ENCODE data around the gene BAHCC1. TPM values are rescaled to one million over a fixed set of nuclear protein-coding genes. Genes with fewer than 3 reads are reported as not detected.
"Not testable (repeated sequence)": the region's sequence is repeated elsewhere in the genome, so short reads cannot be mapped to it uniquely, and the experiment has no call there.

The BAHCC1 gene
- total and polyA plus RNA-seq, 2 donors (not counting 3 experiments of a cell fraction or from before 2014, with no cell fraction given), result 4.7 to 11.6 TPM

- ChIA-PET POLR2A (no interaction called here), CTCF (interaction anchor here (1.7 kb wide), 1 partner anchor 12 kb away, joined by 8 read pairs; no protein-coding TSS in a partner anchor)
- TF ChIP-seq MYC (IDR thresholded peaks at IDR 0.05; ENCODE audit: low read depth, low read length) (no peak), POLR2AphosphoS5 (IDR thresholded peaks at IDR 0.05; ENCODE audit: insufficient read depth, low read depth, low read length) (no peak), GATA2 (IDR thresholded peaks at IDR 0.05; ENCODE audit: insufficient read depth, insufficient read length, low read depth, low read length) (no peak), MAX (IDR thresholded peaks at IDR 0.05; ENCODE audit: insufficient read depth, insufficient read length) (no peak), EZH2 (IDR thresholded peaks at IDR 0.05; ENCODE audit: borderline replicate concordance, low read depth, low read length, severe bottlenecking) (no peak), CTCF (IDR thresholded peaks at IDR 0.05; ENCODE audit: extremely low read depth in 1 of 2, insufficient read depth in 1 of 2, low read depth in 1 of 2, low read length in 2 of 2) (no peak), JUN (IDR thresholded peaks at IDR 0.05; ENCODE audit: borderline replicate concordance, insufficient read depth, insufficient read length, low read depth) (no peak), FOS (IDR thresholded peaks at IDR 0.05; ENCODE audit: borderline replicate concordance, insufficient read depth, low read length) (no peak), POLR2A (IDR thresholded peaks at IDR 0.05; ENCODE audit: low read depth, low read length) (no peak)
These were observed 36.0 kb upstream of the BAHCC1 start for GRCh38 chr17:81359218-81359617.

DNA sequence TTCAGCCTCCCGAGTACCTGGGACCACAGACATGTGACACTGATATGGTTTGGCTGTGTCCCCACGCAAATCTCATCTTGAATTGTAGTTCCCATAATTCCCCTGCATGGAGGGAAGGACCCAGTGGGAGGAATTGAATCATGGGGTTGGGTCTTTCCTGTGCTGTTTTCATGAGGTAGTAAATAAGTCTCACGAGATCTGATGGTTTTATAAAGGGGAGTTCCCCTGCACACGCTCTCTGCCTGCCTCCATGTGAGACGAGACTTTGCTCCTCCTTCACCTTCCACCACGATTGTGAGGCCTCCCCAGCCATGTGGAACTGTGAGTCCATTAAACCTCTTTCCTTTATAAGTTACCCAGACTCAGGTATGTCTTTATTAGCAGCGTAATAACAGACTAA, 33.3 kb upstream of the BAHCC1 start:
- CTCF ChIA-PET; H3K36me3 ChIP-seq (ENCODE audit: control insufficient read depth in 2 of 2, extremely low read depth in 1 of 2, insufficient read depth in 2 of 2, low read length in 2 of 2); H2AFZ ChIP-seq (ENCODE audit: low read depth, low read length); H3K4me2 ChIP-seq (ENCODE audit: insufficient read depth, low read length); FAIRE-seq; H3K9me3 ChIP-seq (replicated peaks; ENCODE audit: control insufficient read depth, insufficient read depth, low read length); H4K20me1 ChIP-seq (replicated peaks; ENCODE audit: control insufficient read depth, extremely low read depth, insufficient read depth, low read length); H3K9me1 ChIP-seq (replicated peaks; ENCODE audit: control insufficient read depth, extremely low read depth, insufficient read depth, low read length); H3K27ac ChIP-seq (ENCODE audit: insufficient read depth, low read depth, low read length); DNase-seq (ENCODE audit: low read depth, low spot score); H3K9ac ChIP-seq (replicated peaks; ENCODE audit: extremely low read depth, insufficient read depth, low read length); dilution Hi-C loops (cut with MboI; ENCODE audit: extremely low pct_ligation_motif_present, low sequenced_read_pairs); H3K4me3 ChIP-seq (replicated peaks in 1 of 3; ENCODE audit: insufficient read depth in 1 of 3, low read depth in 1 of 3, low read length in 3 of 3); BruUV-seq (replicated peaks); H3K79me2 ChIP-seq (ENCODE audit: control insufficient read depth, insufficient read depth, low read length); POLR2A ChIA-PET; H3K27me3 ChIP-seq (ENCODE audit: control insufficient read depth in 2 of 2, insufficient read depth in 2 of 2, low read length in 2 of 2); intact Hi-C loops (cut with micrococcal nuclease): not testable (repeated sequence)
- H3K4me1 ChIP-seq (ENCODE audit: control insufficient read depth, extremely low read depth, insufficient read depth, low read length), result peaks cover 10% of the 10 kb centered on the region

More at GRCh38 chr17:81359218-81359617, 36.0 kb upstream of the BAHCC1 start:
- no peak for DNase-seq (ENCODE audit: low read depth, low spot score)
- no peak overlapping the region for H3K27ac ChIP-seq (ENCODE audit: insufficient read depth, low read depth, low read length)
- no peak overlapping the region for H2AFZ ChIP-seq (ENCODE audit: low read depth, low read length)
- dilution Hi-C loops (cut with MboI; ENCODE audit: extremely low pct_ligation_motif_present, low sequenced_read_pairs), result no loop called here
- intact Hi-C loops (cut with micrococcal nuclease), result no loop called here
- BruUV-seq (replicated peaks), result no TSS peak
- H3K36me3 ChIP-seq (ENCODE audit: control insufficient read depth in 2 of 2, extremely low read depth in 1 of 2, insufficient read depth in 2 of 2, low read length in 2 of 2), result no peaks in the 10 kb centered on the region
- no peak overlapping the region for H3K4me3 ChIP-seq (replicated peaks in 1 of 3; ENCODE audit: insufficient read depth in 1 of 3, low read depth in 1 of 3, low read length in 3 of 3)
- H3K4me2 ChIP-seq (ENCODE audit: insufficient read depth, low read length), result no peak overlapping the region
- H3K9me3 ChIP-seq (replicated peaks; ENCODE audit: control insufficient read depth, insufficient read depth, low read length), result no peaks in the 10 kb centered on the region
- H3K9me1 ChIP-seq (replicated peaks; ENCODE audit: control insufficient read depth, extremely low read depth, insufficient read depth, low read length), result no peaks in the 10 kb centered on the region
- no peak overlapping the region for H3K9ac ChIP-seq (replicated peaks; ENCODE audit: extremely low read depth, insufficient read depth, low read length)
- no peaks in the 10 kb centered on the region for H4K20me1 ChIP-seq (replicated peaks; ENCODE audit: control insufficient read depth, extremely low read depth, insufficient read depth, low read length)
- no peak for FAIRE-seq
- no peaks in the 10 kb centered on the region for H3K79me2 ChIP-seq (ENCODE audit: control insufficient read depth, insufficient read depth, low read length)
- peaks cover 0 to 3% of the 10 kb centered on the region in 2 experiments for H3K27me3 ChIP-seq (ENCODE audit: control insufficient read depth in 2 of 2, insufficient read depth in 2 of 2, low read length in 2 of 2)
- H3K4me1 ChIP-seq (ENCODE audit: control insufficient read depth, extremely low read depth, insufficient read depth, low read length), result no peaks in the 10 kb centered on the region

Measured in endothelial cell of umbilical vein (primary cell).